IPS-NIHi11 (cell line): ENCODE results near the gene GPR25.

Experiments
- DNase-seq: peaks from one replicate; pipeline ENCODE4 v3.0.0; 2012; ENCODE audit warnings: mixed read lengths, low spot score

GPR25 gene

DNA sequence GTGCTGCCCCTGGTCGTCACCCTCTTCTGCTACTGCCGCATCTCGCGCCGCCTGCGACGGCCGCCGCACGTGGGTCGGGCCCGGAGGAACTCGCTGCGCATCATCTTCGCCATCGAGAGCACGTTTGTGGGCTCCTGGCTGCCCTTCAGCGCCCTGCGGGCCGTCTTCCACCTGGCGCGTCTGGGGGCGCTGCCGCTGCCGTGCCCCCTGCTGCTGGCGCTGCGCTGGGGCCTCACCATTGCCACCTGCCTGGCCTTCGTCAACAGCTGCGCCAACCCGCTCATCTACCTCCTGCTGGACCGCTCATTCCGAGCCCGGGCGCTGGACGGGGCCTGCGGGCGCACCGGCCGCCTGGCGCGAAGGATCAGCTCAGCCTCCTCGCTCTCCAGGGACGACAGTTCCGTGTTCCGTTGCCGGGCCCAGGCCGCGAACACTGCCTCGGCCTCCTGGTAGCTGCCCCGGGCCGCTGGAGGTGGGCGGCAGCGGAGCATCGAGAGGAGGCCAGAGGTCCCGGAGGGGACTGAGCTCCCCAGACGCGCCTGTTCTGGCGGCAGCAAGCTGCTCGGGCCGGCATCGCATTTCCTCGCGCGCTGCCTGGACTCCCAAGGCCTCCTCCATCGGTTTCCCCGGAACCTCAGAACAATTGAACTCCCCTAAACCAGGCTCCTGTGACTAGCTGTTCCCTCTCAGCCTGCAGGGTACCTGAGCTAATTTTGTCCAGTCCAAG is 1.1 kb downstream of the GPR25 start:
- no peak for DNase-seq

DNA sequence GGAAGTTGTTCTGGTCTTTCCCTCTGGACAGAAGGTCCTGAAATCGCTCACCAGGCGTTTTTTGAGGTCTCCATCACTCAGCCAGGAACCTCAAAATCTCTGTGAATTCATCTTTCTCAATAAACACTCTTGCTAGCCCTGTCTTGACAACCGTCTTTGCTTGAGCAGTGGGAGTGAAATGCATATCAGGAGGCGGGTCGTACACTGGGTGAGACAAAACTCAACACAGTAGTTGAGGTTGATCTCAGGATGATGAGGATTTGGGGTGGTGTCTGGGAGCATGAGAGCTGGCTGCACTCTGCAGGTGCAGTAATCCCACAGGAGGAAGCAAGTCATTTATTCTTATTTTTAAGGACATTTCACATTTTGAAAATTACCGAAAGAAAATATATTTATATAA is 1.9 kb downstream of the GPR25 start:
- DNase-seq: no peak

DNA sequence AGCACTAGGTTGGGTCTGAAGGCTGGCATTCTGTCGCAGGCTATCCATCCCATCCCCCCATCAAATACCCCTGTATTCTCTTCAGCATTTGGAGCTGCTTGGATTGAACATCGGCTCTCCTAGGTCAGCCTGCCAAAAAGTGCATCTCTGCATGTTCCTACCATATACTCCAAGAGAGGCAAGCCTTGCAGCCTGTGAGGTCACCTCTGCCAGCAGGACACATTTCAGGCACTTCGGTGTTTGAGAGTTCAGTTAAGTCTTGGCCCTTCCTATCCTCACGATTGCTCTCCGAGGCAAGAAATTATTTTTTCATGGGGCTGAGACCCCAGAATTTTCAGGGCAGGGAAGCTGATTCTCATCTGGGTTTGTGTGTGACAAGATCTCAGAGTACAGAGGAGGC is 2.6 kb downstream of the GPR25 start:
- DNase-seq: no peak

DNA sequence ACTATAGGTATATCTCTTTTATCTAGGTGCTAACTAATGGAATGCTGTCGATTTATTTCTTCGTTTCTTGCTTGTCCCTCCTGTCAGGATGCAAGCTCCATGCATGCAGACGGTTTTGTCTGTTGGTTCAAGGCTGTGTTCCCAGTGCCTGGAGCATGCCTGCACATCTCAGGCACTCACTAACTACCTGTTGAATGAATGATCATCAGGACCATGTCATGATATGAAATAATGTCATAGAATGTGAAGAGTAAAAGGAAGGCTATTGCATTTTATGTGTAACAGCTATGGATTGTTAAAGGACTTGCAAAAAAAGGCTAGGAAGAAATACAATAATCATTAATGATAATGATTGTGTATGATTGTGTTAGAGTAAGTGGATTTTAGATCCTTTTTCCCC is 4.2 kb downstream of the GPR25 start:
- no peak for DNase-seq

DNA sequence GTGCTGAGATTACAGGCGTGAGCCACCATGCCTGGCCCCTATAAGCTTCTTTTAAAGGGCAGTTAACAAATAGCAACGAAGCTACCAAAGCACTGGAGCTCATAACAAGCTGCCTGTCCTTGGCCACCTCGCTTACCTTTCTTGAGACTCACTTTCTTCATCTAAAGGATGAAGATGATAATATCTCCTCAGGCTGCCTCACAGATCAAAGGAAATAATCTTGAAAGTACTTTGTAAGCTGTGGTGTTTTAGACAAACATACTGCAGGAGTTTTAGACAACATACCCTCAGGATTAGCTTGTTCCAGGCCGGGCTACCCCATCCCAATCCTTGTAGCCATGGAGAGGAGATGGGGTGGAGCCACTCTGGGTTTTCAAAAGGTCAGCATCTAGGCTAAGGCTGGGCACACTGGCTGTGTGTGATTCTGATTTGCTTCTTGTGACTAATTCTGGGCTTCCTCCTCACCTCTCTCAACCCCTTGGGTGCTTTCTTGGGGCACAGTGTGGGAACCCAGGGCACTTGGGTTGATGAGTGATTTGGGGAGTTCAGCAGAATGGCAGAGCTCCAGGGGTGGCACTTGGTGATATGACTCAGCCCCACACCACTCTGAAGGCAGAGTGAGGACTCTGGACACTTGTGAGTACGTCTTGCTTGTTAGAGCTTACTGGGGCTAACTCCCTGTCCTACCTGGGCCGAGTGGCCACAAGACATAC is 5.2 kb downstream of the GPR25 start:
- no peak for DNase-seq

DNA sequence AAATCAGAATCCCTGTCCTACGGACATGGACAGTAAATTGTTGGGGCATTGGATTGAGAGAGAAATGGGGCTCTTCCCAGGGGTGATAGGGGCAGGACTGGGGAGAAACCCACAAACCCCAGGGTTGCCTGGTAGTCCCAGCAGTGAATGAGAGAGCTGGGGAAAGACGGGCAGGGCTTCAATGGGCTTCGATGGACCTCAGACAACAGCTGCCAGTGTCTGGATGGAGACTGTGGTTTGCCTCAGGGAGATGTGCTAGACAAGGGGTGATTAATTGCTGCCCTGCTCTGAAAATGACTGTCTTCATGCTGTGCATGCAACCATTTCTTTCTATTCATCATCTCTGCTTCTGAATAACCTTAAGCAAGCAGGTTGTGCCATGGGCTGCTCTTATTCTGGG is 7.4 kb downstream of the GPR25 start:
- DNase-seq: no peak

DNA sequence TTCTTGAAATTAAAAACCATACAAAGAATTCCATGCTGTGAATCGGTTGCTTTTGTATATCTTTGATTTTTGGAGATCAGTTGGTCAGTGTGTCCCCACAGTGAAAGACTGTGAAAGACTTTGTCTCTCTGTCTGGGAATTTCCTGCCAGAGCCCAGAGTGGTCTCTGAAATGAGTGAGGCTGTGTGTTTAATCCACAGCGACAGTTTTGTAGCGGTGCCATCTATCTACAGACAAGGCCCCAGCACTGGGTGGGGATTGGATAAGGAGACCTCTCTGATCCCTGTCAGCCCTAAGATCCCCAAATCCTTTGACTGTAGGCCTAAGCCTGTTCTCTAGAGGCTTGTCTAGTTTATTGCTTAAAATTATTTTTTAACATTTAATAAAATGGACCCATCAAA is 10.3 kb downstream of the GPR25 start:
- no peak for DNase-seq

DNA sequence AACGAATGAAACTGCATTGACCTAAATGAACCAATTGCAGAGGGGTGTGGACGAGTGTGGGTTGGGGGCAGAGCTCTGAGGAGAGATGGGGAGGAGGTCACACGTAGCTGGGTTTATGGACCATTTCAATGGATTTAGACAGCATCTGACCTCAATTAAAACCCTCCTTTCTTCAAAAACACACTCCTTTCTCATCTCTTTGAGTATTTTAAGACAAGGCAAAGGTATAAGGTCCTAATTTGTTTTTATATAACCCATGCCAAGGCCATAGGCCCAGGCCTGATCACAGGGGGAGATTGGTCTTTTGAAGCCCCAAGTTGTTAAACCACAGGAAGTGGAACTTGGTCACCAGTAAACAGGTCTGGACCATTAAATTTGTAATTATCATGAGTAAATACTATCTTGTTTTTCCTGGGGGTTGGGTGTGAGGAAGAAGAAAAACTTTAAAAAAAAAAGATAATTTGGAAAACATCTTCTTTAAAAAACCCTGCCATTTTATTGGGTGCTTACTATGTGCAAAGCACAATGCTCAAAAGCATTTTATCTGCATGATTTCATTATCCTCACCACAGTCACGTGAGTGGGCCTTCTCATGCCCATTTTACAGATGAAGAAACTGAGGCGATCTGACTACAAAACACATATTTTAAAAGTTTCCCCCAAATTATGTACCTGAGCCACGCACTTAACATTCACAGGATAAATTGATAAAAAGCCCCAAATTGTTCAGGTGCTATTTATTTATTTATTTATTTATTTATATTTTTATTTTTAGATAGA is 13.0 kb downstream of the GPR25 start:
- DNase-seq: no peak

DNA sequence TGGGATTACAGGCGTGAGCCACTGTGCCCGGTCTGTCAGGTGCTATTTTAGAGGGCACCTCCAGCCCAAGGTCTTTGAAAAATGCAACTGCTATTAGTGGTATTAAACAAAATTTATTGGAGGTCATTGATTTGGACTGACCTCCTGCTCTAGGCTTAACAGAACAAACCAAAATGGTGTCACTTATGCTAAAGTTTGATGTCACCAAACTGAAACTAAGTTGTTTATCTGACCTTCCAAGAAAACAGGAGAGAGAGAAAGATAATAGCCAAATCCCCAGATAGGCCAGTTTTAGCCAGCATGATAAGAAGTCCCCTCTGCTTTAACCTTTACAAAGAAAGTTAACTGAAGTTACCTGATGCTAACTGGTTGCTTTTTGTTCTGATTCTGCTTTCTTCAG is 13.8 kb downstream of the GPR25 start:
- DNase-seq: no peak

DNA sequence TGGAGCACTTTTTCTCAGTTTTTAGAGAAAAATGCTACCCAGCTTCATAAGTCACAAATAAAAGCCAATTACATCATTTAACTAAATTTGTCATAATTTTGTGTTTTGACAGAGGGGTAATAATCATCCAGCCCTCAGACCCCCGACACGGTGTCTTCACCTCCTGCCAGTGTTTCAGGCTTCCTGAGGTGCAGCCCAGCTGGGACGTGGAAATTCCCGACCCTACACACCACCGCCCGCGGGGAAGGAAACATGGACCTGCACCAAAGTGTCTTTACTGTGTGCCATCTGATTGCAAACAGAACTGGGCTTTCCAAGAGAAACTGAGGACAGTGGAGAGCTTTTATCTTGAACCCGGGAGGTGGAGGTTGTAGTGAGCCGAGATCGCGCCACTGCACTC is 14.3 kb downstream of the GPR25 start:
- DNase-seq: no peak

DNA sequence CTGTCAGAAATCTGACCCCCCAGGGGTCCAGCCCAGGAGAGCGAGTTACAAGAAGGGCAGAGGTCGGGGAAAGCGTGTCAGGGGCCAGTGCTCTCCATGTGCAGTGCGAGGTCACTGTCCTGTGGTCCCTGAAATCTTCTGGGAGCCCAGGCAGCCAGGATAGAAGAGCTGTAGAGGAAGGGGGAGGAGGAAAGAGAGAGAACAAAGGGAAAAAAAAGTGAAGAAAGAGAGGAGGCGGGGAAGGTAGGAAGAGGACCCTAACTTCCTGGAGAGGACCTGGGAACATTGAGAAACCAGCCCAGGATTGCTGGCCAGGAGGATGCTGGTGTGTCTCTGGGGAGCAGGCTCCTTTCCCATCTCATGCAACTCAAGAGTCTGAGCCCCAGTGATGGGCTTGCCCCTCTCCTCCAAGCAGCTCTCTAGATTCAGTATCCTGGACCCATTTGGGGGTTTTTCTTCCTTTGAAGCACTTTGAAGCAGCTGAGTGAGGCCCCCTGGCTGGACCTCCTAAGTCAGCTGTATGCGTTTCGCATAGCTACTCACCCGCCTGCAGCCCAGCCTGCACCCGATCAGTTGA is 15.1 kb downstream of the GPR25 start:
- DNase-seq: no peak

DNA sequence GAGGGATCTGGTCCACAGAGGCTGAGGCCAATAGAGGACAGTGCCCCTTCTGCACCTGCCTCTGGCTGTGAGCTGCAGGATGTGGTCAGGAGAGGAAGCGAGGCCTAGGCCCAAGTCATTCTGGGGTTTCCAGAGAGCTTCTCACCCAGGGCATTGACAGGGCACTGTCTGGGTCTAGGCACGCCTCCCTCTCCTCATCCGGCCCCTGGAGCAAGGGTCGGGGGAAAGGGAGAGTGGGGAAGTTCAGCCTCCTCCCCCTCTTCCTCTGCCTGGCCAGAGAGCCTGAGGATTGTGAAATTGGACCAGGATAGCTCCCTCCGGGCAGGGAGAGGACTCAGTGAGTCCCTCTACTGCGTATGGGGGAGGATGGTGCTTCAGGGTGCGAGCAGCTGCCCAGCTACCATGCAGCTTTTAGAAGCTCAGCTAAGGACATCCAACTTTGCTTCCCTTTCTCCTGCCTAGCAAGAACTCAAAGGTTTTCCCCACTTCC is 15.6 kb downstream of the GPR25 start:
- DNase-seq: no peak

DNA sequence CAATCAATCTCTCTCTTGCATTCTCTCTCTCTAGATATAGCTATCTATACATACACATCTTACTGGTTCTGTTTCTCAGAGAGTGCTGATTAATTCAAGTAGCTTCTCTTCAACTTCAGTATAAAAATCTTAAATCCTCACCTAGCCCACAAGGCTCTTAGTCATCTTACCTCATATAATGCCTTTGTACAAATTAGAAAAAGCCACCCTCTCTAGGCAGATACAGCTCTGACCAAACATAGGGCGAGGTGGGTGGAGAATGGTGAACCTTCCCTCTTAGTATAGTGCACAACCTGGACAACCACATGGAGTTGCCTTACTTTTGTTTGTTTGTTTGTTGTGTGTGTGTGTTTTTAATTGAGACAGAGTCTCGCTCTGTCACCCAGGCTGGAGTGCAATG is 16.8 kb downstream of the GPR25 start:
- no peak for DNase-seq

DNA sequence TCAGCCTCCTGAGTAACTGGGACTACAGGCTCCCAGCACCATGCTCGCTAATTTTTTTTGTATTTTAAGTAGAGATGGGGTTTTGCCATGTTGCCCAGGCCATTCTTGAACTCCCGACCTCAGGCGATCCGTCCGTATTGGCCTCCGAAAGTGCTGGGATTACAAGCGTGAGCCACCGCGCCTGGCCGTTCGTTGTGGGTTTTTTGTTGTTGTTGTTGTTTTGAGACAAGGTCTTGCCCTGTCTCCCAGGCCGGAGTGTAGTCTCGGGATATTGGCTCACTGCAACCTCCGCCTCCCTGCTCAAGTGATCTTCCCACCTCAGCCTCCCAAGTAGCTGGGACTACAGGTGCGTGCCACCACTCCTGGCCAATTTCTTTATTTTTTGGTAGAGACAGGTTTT is 17.2 kb downstream of the GPR25 start:
- no peak for DNase-seq

DNA sequence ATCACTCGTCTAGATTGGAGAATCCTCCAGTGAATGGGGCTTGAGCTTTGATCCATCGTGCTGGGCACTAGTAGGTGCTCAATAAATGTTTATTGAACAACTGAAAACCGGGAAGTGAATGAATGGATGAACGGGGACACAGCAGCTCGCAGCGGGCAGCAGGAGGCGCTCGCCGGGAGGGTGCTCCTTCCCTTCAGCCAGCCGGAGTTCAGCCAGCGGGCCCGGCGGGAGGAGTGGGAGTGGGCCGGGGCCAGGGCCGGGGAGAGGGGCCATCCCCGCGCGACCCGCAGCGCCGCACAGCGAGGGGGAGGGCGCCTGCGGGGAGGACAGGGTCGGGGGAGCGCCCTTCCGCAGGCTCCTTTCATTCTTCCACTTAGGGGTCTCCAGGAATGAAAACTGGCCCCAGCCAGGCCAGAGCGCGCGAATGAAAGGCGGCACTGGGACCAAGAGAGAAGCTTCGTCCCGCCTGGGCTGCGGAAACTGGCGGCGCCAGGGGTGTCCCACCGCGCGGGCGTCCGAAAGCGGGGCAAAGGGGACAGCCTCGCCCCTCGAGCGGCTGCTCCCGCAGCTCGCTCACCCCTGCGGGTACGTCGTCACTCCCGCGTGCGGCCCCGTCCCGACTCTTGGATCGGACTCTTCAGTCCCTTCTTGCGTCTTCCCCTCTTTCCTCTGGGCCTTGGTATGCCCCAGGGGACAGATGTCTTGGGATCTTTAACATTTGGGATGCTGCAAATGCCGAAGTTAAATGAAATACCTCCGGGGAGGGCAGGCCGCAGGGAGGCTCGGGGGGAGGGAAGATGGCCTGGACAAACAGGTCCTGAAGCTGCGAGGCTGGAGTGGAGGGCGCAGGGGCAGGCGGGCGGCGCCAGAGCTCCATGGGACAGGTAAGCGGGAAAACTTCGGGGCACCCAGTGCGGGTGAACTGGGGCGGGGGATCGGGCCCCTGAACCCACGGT is 18.3 kb downstream of the GPR25 start:
- DNase-seq: peak; percentile 80

DNA sequence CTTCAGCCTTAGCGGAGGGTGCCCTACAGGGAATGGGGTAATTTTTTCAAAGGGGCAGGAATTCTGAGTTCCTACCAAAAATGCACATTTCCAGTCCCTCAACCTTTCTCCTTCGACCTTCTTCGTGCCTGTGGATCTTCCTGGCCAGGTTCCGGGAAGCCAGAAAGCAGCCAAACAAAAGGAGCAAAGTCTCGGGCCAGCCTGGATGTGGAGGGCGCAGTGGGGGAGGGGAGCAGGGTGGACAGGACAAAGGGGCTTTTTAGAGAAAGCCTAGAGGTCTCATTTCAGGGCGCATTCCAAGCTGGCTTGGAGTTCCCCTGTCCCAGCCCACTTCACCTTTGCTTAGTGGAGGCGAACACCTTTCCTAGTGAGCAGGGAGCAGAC is 19.0 kb downstream of the GPR25 start:
- peak; percentile 68 for DNase-seq

DNA sequence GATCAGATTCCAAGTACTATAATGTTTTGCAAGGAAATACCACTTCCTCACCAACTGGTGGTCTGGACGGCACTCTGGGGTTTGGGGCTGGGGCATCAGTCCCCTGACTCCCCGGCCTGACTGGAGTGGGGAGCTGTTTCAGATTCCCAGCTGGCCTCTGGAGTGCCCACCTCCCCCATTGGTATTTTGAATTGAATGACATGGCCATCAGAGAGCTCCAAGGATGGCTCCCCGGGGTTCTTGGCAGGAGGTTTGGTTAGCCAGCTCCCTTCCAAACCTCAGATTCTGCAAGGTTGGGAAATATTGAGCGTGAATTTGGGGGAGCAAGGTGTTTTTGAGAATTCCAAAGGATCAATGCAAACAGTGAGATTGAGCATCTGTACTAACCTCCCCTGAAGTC is 19.8 kb downstream of the GPR25 start:
- no peak for DNase-seq

DNA sequence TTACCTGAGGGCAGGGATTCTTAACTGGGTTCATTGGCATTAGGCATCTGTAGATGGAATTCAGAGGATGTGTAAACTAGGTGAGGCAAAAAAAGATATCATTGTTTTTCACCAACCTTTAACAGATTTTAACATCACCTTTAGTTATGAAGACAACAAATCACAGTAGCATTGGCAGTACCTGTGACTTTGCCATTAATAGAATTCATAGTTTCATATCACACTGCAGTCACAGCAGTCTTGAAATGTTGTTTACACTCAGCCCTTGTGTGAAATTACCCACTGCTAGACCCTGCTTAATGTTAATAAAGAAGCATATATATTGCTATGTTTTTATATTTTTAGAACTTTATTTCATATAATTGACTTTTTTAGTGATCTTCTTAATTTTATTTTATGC is 20.2 kb downstream of the GPR25 start:
- DNase-seq: no peak

DNA sequence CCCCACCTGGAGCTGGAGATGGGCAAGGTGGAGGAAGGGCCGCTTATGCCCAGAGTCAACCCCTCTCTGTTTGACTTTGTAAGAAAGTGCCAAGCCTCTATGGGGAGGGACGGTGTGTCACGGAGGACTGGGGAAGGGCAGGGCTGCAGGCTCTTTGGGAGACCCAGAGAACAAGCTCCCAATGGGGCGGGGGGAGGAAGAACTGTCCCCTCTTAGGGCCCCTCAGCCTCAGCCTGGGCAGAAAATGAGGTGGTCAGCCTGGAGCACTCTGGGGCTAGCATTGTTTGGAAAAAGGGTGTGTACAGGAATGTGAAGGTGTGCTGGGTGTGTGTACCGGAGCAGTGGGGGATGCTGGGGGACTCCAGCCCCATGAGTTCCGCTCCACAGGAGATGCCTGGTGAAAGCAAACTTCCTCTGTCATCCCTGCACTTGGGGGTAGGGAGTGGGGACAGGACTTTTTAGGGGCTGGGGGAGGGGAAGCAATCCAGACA is 20.7 kb downstream of the GPR25 start:
- no peak for DNase-seq

DNA sequence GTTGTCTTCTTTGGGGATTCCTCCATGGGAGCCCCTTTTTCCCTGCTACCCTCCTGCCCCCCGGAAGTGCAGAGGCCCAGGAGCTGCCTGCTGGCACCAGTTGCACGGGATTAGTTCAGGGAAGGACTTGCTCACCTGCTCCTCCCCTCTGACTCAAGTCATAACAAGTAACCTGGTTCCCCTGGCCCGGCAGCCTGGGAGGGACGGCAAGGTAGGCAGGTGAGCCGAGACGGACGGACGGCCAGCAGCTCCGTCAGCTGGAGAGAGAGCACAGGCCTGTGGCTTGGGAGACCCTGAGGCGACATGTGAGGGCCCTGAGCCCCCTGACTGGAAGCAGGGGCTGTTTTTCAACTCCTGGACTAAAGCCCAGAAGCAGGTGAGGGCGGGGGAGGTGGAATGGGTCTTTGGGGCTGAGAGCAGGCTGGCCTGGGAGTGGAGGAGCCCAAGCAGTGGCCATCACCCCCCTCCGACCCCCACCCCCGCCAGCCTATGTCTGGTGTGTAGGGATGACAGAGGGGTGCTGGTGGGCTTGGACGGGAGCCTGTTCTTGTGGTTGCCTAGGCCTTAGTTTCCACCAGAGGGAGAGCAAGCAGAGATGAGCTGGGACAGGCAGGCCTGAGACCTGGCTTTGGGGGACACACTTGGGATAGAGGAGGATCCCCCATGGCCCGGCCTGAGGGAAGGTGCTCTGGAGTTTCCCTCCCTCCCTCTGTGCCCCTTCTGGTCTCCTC is 22.1 kb downstream of the GPR25 start, which contains the start of gene INAVA:
INAVA (plus strand) TSS at position 189 of the 731 bp plus-strand sequence. CDS start 3,501 bp downstream, outside the sequence.
- no peak for DNase-seq

DNA sequence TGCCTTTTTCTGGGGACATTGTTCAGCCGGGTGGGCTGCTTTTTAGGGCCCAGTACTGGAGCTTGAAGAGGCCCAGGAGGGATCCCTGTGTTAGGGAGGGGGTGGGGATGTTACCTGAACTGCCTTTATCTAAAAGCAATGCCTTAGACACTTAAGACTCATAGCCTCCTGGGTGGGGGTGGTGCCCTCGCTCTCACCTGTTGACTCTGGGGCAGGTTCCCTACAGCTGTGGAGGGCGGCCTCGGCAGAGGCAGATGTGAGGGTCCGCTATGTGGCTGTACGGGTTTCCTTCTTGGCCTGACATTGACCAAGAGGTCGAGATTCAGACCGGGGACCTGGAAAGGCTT is 22.6 kb downstream of the GPR25 start:
- no peak for DNase-seq
